ENCODE measurements around the gene ABCA4. TPM values are rescaled to one million over a fixed set of nuclear protein-coding genes. Genes with fewer than 3 reads are reported as not detected.

Gene ABCA4
- total RNA-seq, 6 donors from 2014 or later: under 0.01 to 1.3 (median 0.53) TPM

GRCh38 chr1:94014635-94015488 is 106.1 kb downstream of the ABCA4 start:
- no peak overlapping the region for H3K4me3 ChIP-seq
- DNase-seq (no peak), ATAC-seq (ENCODE audit: low FRiP score in 2 of 2) (peak in 1 of 2 donors; percentile 75)
- no peak overlapping the region for H3K27ac ChIP-seq
- WGBS, 2 donors: 89 to 92% methylated on average over 6 of the region's 6 CpGs
- no peaks in the 10 kb centered on the region for H3K27me3 ChIP-seq
- no peaks in the 10 kb centered on the region for H3K4me1 ChIP-seq
- H3K36me3 ChIP-seq: no peaks in the 10 kb centered on the region
- H3K9me3 ChIP-seq: no peaks in the 10 kb centered on the region
- TF ChIP-seq EP300 (IDR thresholded peaks at IDR 0.05) (no peak), CTCF (IDR thresholded peaks at IDR 0.05) (no peak), POLR2A (IDR thresholded peaks at IDR 0.05) (no peak), POLR2AphosphoS5 (IDR thresholded peaks at IDR 0.05) (no peak)

- H3K4me3 ChIP-seq: no peak overlapping the region
- 62 to 68% methylated on average over 6 of the region's 6 CpGs for WGBS, 2 donors
- H3K4me1 ChIP-seq: no peaks in the 10 kb centered on the region
- DNase-seq (no peak), ATAC-seq (ENCODE audit: low FRiP score in 2 of 2) (no peak)
- H3K9me3 ChIP-seq: no peaks in the 10 kb centered on the region
- H3K36me3 ChIP-seq: no peaks in the 10 kb centered on the region
- H3K27me3 ChIP-seq: no peaks in the 10 kb centered on the region
- no peak overlapping the region for H3K27ac ChIP-seq
- no peak for TF ChIP-seq EP300 (IDR thresholded peaks at IDR 0.05)
- no peak for TF ChIP-seq POLR2AphosphoS5 (IDR thresholded peaks at IDR 0.05)
- TF ChIP-seq POLR2A (IDR thresholded peaks at IDR 0.05): no peak
- no peak for TF ChIP-seq CTCF (IDR thresholded peaks at IDR 0.05)
Observed at GRCh38 chr1:94014087-94014486, 106.9 kb downstream of the ABCA4 start.

- Histone ChIP-seq H3K4me1 (no peaks in the 10 kb centered on the region), H3K27ac (no peak overlapping the region), H3K27me3 (no peaks in the 10 kb centered on the region), H3K9me3 (no peaks in the 10 kb centered on the region), H3K36me3 (no peaks in the 10 kb centered on the region), H3K4me3 (no peak overlapping the region)
- no peak for ATAC-seq (ENCODE audit: low FRiP score in 2 of 2)
- WGBS, 2 donors: 92 to 93% methylated on average over 8 of the region's 8 CpGs
- DNase-seq: peak in 1 of 2 donors; percentile 25
- TF ChIP-seq EP300 (IDR thresholded peaks at IDR 0.05) (no peak), POLR2A (IDR thresholded peaks at IDR 0.05) (no peak), POLR2AphosphoS5 (IDR thresholded peaks at IDR 0.05) (no peak), CTCF (IDR thresholded peaks at IDR 0.05) (no peak)
Observed at GRCh38 chr1:94013367-94013878, 107.5 kb downstream of the ABCA4 start.

- TF ChIP-seq CTCF (IDR thresholded peaks at IDR 0.05): no peak
- TF ChIP-seq POLR2AphosphoS5 (IDR thresholded peaks at IDR 0.05): no peak
- no peak for TF ChIP-seq EP300 (IDR thresholded peaks at IDR 0.05)
- no peak for TF ChIP-seq POLR2A (IDR thresholded peaks at IDR 0.05)
- Histone ChIP-seq H3K4me3 (no peak overlapping the region), H3K36me3 (no peaks in the 10 kb centered on the region), H3K4me1 (no peaks in the 10 kb centered on the region), H3K27me3 (no peaks in the 10 kb centered on the region), H3K9me3 (no peaks in the 10 kb centered on the region), H3K27ac (no peak overlapping the region)
- no peak for ATAC-seq (ENCODE audit: low FRiP score in 2 of 2)
- DNase-seq: peak in 1 of 2 donors; percentile 20
- WGBS, 2 donors: 66 to 67% methylated on average over 19 of the region's 19 CpGs
Observed at GRCh38 chr1:94012708-94013366, 108.1 kb downstream of the ABCA4 start.
